ENCODE results near the gene PPP1R18. TPM values are rescaled to one million over a fixed set of nuclear protein-coding genes. Genes with fewer than 3 reads are reported as not detected.
A peak's percentile ranks its signal among the peaks of the same experiment; 100 is the strongest.
"Not testable (repeated sequence)": the region's sequence is repeated elsewhere in the genome, so short reads cannot be mapped to it uniquely, and the experiment has no call there.

Gene PPP1R18
- total and polyA plus RNA-seq, 2 of the 4 experiments (the other 2 are of a cell fraction): 31.9 to 134 TPM

- Histone ChIP-seq H3K9me3 (ENCODE audit: control insufficient read depth, insufficient read depth, low read length) (no peaks in the 10 kb centered on the region), H2BK15ac (ENCODE audit: low read depth, low read length) (no peak overlapping the region), H2BK5ac (ENCODE audit: low read depth, low read length, poor library complexity, severe bottlenecking) (peak overlapping the region; percentile 40), H3K18ac (ENCODE audit: low read depth, low read length) (no peak overlapping the region), H2BK20ac (ENCODE audit: low read depth, low read length) (no peak overlapping the region), H2BK120ac (ENCODE audit: low read depth, low read length) (no peak overlapping the region), H3K14ac (replicated peaks; ENCODE audit: low read depth, low read length) (no peak overlapping the region), H3K4me3 (ENCODE audit: insufficient read depth, low read depth, low read length) (no peak overlapping the region), H2AFZ (replicated peaks; ENCODE audit: low read length, poor library complexity) (no peak overlapping the region), H3K27ac (ENCODE audit: insufficient read depth, low read length) (no peak overlapping the region), H4K20me1 (ENCODE audit: insufficient read depth, low read length) (peaks cover 62% of the 10 kb centered on the region), H3K9ac (ENCODE audit: low read depth, low read length) (no peak overlapping the region), H3K4ac (ENCODE audit: low read depth, low read length) (no peak overlapping the region), H3K27me3 (ENCODE audit: control insufficient read depth, insufficient read depth, low read length) (no peaks in the 10 kb centered on the region), H3K79me1 (ENCODE audit: low read depth in 1 of 2, low read length in 2 of 2) (peaks cover 16 to 28% of the 10 kb centered on the region in 2 experiments; a peak in 3 of 4 replicates), H4K8ac (ENCODE audit: low read depth in 2 of 2, low read length in 2 of 2) (no peak overlapping the region), H3K23ac (ENCODE audit: low read depth, low read length) (peak overlapping the region; percentile 69; the same call in 1 of the 2 replicates), H3K9me1 (ENCODE audit: insufficient read depth, low read length) (peaks cover 6% of the 10 kb centered on the region; the same call in 1 of the 2 replicates), H2AK9ac (replicated peaks; ENCODE audit: low read depth, low read length, poor library complexity) (no peak overlapping the region), H3K56ac (ENCODE audit: extremely low read depth, insufficient read depth, low read length) (no peak overlapping the region), H4K5ac (ENCODE audit: low read depth, low read length) (no peak overlapping the region), H3K4me2 (ENCODE audit: low read depth, low read length) (no peak overlapping the region), H3K4me1 (ENCODE audit: control insufficient read depth, insufficient read depth, low read length) (peaks cover 2% of the 10 kb centered on the region), H2AK5ac (ENCODE audit: low read depth, low read length) (no peak overlapping the region), H4K91ac (ENCODE audit: insufficient read depth, low read depth, low read length) (no peak overlapping the region), H3K36me3 (ENCODE audit: control insufficient read depth, insufficient read depth, low read length) (peaks cover 56% of the 10 kb centered on the region)
- DNase-seq: peak; percentile 16
- dilution Hi-C loops (cut with HindIII; ENCODE audit: low sequenced_read_pairs, unreplicated experiment): no loop called here
- ATAC-seq (ENCODE audit: low read depth): no peak
- TF ChIP-seq POLR2A (IDR thresholded peaks at IDR 0.05; ENCODE audit: low read depth, low read length): peak; percentile 28; the same call in 1 of the 2 replicates
- TF ChIP-seq RFX5 (IDR thresholded peaks at IDR 0.05; ENCODE audit: low read depth, low read length): no peak
- WGBS, 2 experiments (ENCODE audit: extremely low coverage in 2 of 2, insufficient read length in 1 of 2): no CpG with 5 or more reads among the region's 6 CpGs
- ChIA-PET POLR2A (ENCODE audit: unreplicated experiment) (no interaction called here), CTCF (no interaction called here)
- in situ Hi-C loops (cut with MboI; ENCODE audit: low sequenced_read_pairs): loop anchor here (5.0 kb wide), 1 partner anchor 43 kb away; no protein-coding TSS in a partner anchor
- no TSS peak for BruUV-seq (replicated peaks)
- intact Hi-C loops (cut with micrococcal nuclease): no loop called here
These were observed 38.6 kb upstream of the PPP1R18 start for GRCh38 chr6:30724906-30725667.

- DNase-seq; H3K4ac ChIP-seq (ENCODE audit: low read depth, low read length); H4K8ac ChIP-seq (ENCODE audit: low read depth in 2 of 2, low read length in 2 of 2); H3K4me2 ChIP-seq (ENCODE audit: low read depth, low read length); H3K9me1 ChIP-seq (ENCODE audit: insufficient read depth, low read length); H3K56ac ChIP-seq (ENCODE audit: extremely low read depth, insufficient read depth, low read length); H3K9ac ChIP-seq (ENCODE audit: low read depth, low read length); H2AFZ ChIP-seq (replicated peaks; ENCODE audit: low read length, poor library complexity); H2BK120ac ChIP-seq (ENCODE audit: low read depth, low read length); H3K4me3 ChIP-seq (ENCODE audit: insufficient read depth, low read depth, low read length); H3K14ac ChIP-seq (replicated peaks; ENCODE audit: low read depth, low read length); H3K27me3 ChIP-seq (ENCODE audit: control insufficient read depth, insufficient read depth, low read length); H3K27ac ChIP-seq (ENCODE audit: insufficient read depth, low read length); H2BK20ac ChIP-seq (ENCODE audit: low read depth, low read length); intact Hi-C loops (cut with micrococcal nuclease); ATAC-seq (ENCODE audit: low read depth); H2BK15ac ChIP-seq (ENCODE audit: low read depth, low read length); H2BK5ac ChIP-seq (ENCODE audit: low read depth, low read length, poor library complexity, severe bottlenecking); H4K91ac ChIP-seq (ENCODE audit: insufficient read depth, low read depth, low read length); dilution Hi-C loops (cut with HindIII; ENCODE audit: low sequenced_read_pairs, unreplicated experiment); H3K9me3 ChIP-seq (ENCODE audit: control insufficient read depth, insufficient read depth, low read length); POLR2A ChIA-PET (ENCODE audit: unreplicated experiment); H2AK9ac ChIP-seq (replicated peaks; ENCODE audit: low read depth, low read length, poor library complexity); H2AK5ac ChIP-seq (ENCODE audit: low read depth, low read length); H3K18ac ChIP-seq (ENCODE audit: low read depth, low read length); H3K4me1 ChIP-seq (ENCODE audit: control insufficient read depth, insufficient read depth, low read length); H3K23ac ChIP-seq (ENCODE audit: low read depth, low read length); H4K5ac ChIP-seq (ENCODE audit: low read depth, low read length): not testable (repeated sequence)
- in situ Hi-C loops (cut with MboI; ENCODE audit: low sequenced_read_pairs): loop anchor here (5.0 kb wide), 1 partner anchor 42 kb away; no protein-coding TSS in a partner anchor
- Histone ChIP-seq H4K20me1 (ENCODE audit: insufficient read depth, low read length) (peaks cover 59% of the 10 kb centered on the region), H3K36me3 (ENCODE audit: control insufficient read depth, insufficient read depth, low read length) (peaks cover 48% of the 10 kb centered on the region), H3K79me1 (ENCODE audit: low read depth in 1 of 2, low read length in 2 of 2) (peaks cover 8 to 30% of the 10 kb centered on the region in 2 experiments; a peak in 3 of 4 replicates)
- BruUV-seq (replicated peaks): TSS peak; percentile 82
- 71% methylated on average over 6 of the region's 29 CpGs; no CpG with 5 or more reads in 1 of the 2 experiments for WGBS, 2 experiments (ENCODE audit: extremely low coverage in 2 of 2, insufficient read length in 1 of 2)
- CTCF ChIA-PET: interaction anchor here (0.9 to 1.4 kb wide), 3 partner anchors 10 to 45 kb away, joined by 3 to 8 read pairs (median 3); no protein-coding TSS in a partner anchor
These were observed 37.6 kb upstream of the PPP1R18 start for GRCh38 chr6:30723843-30724741.

Data from IMR-90 (cell line).